ENCODE measurements around the gene AKNAD1. TPM values are rescaled to one million over a fixed set of nuclear protein-coding genes. Genes with fewer than 3 reads are reported as not detected.

The AKNAD1 gene
- total RNA-seq, 2 experiments from 2014 or later = not detected

DNA sequence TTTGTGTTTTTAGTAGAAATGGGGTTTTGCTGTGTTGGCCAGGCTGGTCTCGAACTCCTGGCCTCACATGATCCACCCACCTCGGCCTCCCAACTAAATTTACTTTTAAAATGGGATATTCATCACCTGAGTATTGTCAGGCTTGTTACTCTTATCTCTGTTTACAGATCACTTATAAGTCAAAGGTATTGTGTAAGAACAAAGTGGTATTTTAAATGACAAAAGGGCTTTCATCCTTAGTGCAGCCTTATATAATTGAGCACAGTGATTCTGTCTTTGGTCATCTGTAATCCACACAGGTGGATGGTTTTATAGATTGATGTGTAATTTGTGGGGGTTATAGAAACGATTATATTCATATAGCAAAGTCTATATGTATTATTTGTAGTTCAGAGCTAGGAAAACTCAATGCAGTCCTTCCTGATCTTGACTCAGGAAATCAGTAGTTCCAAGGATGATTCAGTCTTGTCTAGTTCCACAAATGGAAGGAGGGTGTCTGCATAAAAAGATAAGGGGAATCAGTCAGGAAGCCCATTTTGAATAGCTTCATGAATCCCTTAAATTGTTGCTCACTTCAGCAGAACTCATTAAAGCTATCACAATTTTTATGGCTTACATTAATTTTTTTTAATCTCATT is 75.8 kb downstream of the AKNAD1 start:
- Histone ChIP-seq H3K4me1 (ENCODE audit: insufficient read depth, low read length, poor library complexity, severe bottlenecking) (no peaks in the 10 kb centered on the region), H3K4me3 (ENCODE audit: low read depth, low read length, poor library complexity, severe bottlenecking) (no peak overlapping the region), H3K9me2 (ENCODE audit: insufficient read depth, low read length) (no peaks in the 10 kb centered on the region), H3K9me3 (ENCODE audit: low read length) (peaks cover 17% of the 10 kb centered on the region), H4K20me1 (ENCODE audit: insufficient read depth, low read length) (no peaks in the 10 kb centered on the region), H3K4me2 (ENCODE audit: low read length) (no peak overlapping the region), H3K79me2 (ENCODE audit: insufficient read depth, low read depth, low read length) (no peaks in the 10 kb centered on the region), H3K36me3 (ENCODE audit: insufficient read depth, low read length) (peaks cover 86% of the 10 kb centered on the region), H2AFZ (ENCODE audit: low read length) (no peak overlapping the region), H3K27ac (ENCODE audit: low read depth, low read length, poor library complexity, severe bottlenecking) (no peak overlapping the region)
- intact Hi-C loops (cut with micrococcal nuclease; ENCODE audit: unreplicated experiment) = no loop called here
- no peak for TF ChIP-seq EZH2phosphoT487 (IDR thresholded peaks at IDR 0.05; ENCODE audit: borderline replicate concordance, low read depth, low read length)
- TF ChIP-seq, protein P1, sequence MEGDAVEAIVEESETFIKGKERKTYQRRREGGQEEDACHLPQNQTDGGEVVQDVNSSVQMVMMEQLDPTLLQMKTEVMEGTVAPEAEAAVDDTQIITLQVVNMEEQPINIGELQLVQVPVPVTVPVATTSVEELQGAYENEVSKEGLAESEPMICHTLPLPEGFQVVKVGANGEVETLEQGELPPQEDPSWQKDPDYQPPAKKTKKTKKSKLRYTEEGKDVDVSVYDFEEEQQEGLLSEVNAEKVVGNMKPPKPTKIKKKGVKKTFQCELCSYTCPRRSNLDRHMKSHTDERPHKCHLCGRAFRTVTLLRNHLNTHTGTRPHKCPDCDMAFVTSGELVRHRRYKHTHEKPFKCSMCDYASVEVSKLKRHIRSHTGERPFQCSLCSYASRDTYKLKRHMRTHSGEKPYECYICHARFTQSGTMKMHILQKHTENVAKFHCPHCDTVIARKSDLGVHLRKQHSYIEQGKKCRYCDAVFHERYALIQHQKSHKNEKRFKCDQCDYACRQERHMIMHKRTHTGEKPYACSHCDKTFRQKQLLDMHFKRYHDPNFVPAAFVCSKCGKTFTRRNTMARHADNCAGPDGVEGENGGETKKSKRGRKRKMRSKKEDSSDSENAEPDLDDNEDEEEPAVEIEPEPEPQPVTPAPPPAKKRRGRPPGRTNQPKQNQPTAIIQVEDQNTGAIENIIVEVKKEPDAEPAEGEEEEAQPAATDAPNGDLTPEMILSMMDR (conservative IDR thresholded peaks at IDR 0.05; ENCODE audit: low read length) = no peak
- DNase-seq (ENCODE audit: low spot score) = no peak
- ChIA-PET POLR2A (no interaction called here), CTCF (ENCODE audit: unreplicated experiment) (no interaction called here)
- no TSS peak for BruUV-seq (replicated peaks)

DNA sequence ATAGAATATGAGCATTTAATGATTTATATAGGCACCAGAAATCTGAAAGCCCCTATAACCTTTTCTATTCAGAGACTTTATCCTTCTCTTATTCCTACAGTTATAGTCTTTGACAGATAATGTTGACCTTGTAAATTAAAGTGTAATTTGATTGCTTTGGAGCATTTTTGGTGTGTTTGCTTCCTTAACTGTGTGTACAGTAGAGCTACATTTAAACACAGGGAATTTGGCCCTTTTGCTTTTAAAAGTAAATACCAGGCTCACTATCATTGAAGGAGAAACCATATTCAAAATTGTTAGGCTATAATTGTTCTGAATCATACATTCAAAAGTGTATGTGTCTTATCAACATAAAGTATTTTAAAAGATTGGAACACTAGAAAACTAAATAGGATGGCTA is 77.4 kb downstream of the AKNAD1 start:
- intact Hi-C loops (cut with micrococcal nuclease; ENCODE audit: unreplicated experiment) = no loop called here
- Histone ChIP-seq H3K36me3 (ENCODE audit: insufficient read depth, low read length) (peaks cover 82% of the 10 kb centered on the region), H4K20me1 (ENCODE audit: insufficient read depth, low read length) (no peaks in the 10 kb centered on the region), H3K9me3 (ENCODE audit: low read length) (0 out of 2 replicates have a peak, but pooled peaks cover 7% of the 10 kb centered on the region), H3K27ac (ENCODE audit: low read depth, low read length, poor library complexity, severe bottlenecking) (no peak overlapping the region), H3K9me2 (ENCODE audit: insufficient read depth, low read length) (no peaks in the 10 kb centered on the region), H3K4me2 (ENCODE audit: low read length) (no peak overlapping the region), H3K4me1 (ENCODE audit: insufficient read depth, low read length, poor library complexity, severe bottlenecking) (no peaks in the 10 kb centered on the region), H3K79me2 (ENCODE audit: insufficient read depth, low read depth, low read length) (no peaks in the 10 kb centered on the region), H3K4me3 (ENCODE audit: low read depth, low read length, poor library complexity, severe bottlenecking) (no peak overlapping the region), H2AFZ (ENCODE audit: low read length) (no peak overlapping the region)
- no TSS peak for BruUV-seq (replicated peaks)
- ChIA-PET CTCF (ENCODE audit: unreplicated experiment) (no interaction called here), POLR2A (interaction anchor here (1.5 to 2.3 kb wide), 3 partner anchors 10 to 14 kb away, joined by 4 to 7 read pairs (median 4); no protein-coding TSS in a partner anchor)
- TF ChIP-seq, protein P1 (conservative IDR thresholded peaks at IDR 0.05; ENCODE audit: low read length) = no peak
- TF ChIP-seq EZH2phosphoT487 (IDR thresholded peaks at IDR 0.05; ENCODE audit: borderline replicate concordance, low read depth, low read length) = no peak
- DNase-seq (ENCODE audit: low spot score) = no peak

DNA sequence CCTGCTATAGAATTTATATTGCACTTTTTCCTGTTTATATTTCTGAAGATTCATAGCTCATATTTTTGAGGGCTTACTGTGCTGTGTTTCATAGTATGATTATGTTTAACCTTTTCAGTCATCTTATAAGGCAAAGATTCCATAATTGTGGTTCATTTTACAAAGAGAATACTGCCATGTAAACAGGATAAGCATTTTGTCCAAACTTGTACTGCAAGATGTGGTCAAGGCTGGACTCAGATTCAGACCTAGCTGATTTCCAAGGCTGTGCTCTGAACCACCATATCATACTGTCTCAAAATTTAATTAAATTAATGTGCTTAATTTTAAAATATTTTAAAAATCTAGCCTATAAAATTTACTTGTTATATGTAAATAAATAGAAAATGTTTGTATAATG is 79.1 kb downstream of the AKNAD1 start:
- TF ChIP-seq, protein P1 (conservative IDR thresholded peaks at IDR 0.05; ENCODE audit: low read length) = no peak
- no peak for TF ChIP-seq EZH2phosphoT487 (IDR thresholded peaks at IDR 0.05; ENCODE audit: borderline replicate concordance, low read depth, low read length)
- Histone ChIP-seq H3K9me3 (ENCODE audit: low read length) (no peaks in the 10 kb centered on the region), H3K27ac (ENCODE audit: low read depth, low read length, poor library complexity, severe bottlenecking) (no peak overlapping the region), H3K4me1 (ENCODE audit: insufficient read depth, low read length, poor library complexity, severe bottlenecking) (no peaks in the 10 kb centered on the region), H3K4me2 (ENCODE audit: low read length) (no peak overlapping the region), H3K79me2 (ENCODE audit: insufficient read depth, low read depth, low read length) (no peaks in the 10 kb centered on the region), H2AFZ (ENCODE audit: low read length) (no peak overlapping the region), H4K20me1 (ENCODE audit: insufficient read depth, low read length) (no peaks in the 10 kb centered on the region), H3K36me3 (ENCODE audit: insufficient read depth, low read length) (peaks cover 82% of the 10 kb centered on the region), H3K9me2 (ENCODE audit: insufficient read depth, low read length) (no peaks in the 10 kb centered on the region), H3K4me3 (ENCODE audit: low read depth, low read length, poor library complexity, severe bottlenecking) (no peak overlapping the region)
- ChIA-PET POLR2A (interaction anchor here (0.5 to 2.3 kb wide), 3 partner anchors 10 to 28 kb away, joined by 4 to 7 read pairs (median 4); no protein-coding TSS in a partner anchor), CTCF (ENCODE audit: unreplicated experiment) (no interaction called here)
- no peak for DNase-seq (ENCODE audit: low spot score)
- BruUV-seq (replicated peaks) = no TSS peak
- intact Hi-C loops (cut with micrococcal nuclease; ENCODE audit: unreplicated experiment) = no loop called here
